ENCODE measurements around the gene MNX1. TPM values are rescaled to one million over a fixed set of nuclear protein-coding genes. Genes with fewer than 3 reads are reported as not detected.

MNX1 gene
- total and polyA plus RNA-seq, 9 of the 15 experiments (the other 6 are each of a cell fraction or from before 2014, with no cell fraction given), result 0.15 to 8.0 (median 1.4) TPM

DNA sequence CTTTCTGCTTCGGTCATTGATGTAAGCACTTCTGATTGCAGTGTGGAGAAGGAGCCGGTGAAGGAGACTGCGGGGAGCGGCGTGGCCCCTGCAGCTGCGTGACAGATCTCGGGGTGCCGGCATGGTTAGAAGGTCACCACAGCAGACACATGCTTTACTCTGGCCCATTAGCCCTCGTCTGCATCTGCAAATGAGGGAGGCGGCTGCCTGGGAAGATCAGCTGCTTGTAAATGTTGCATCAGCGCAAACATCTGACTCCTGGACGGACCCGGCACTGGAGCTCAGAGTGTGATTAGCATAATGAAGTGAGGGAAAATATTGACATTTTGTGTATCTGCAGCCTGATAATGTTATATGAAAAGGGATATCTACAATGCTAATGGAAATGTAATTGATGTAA, 30.5 kb upstream of the MNX1 start (continued):
- TF ChIP-seq MTF1 (CRISPR knock-in tag; IDR thresholded peaks at IDR 0.05; ENCODE audit: borderline replicate concordance), result no peak
- peak; percentile 49; the same call in 1 of the 2 replicates for TF ChIP-seq SMAD4 (CRISPR knock-in tag; conservative IDR thresholded peaks at IDR 0.05)
- peak; percentile 39; the same call in 1 of the 2 replicates for TF ChIP-seq JUND (IDR thresholded peaks at IDR 0.05; ENCODE audit: borderline replicate concordance, low read depth, low read length)
- no peak for TF ChIP-seq JUND (tag; IDR thresholded peaks at IDR 0.05; ENCODE audit: borderline replicate concordance, low read depth, low read length)
- TF ChIP-seq CEBPG (CRISPR knock-in tag; IDR thresholded peaks at IDR 0.05), result peak; percentile 84
- TF ChIP-seq CEBPG (tag; conservative IDR thresholded peaks at IDR 0.05 in 1 of 2, IDR thresholded peaks at IDR 0.05 in 1 of 2), result peak; percentile 90 to 93
- TF ChIP-seq NR2F6 (CRISPR knock-in tag; IDR thresholded peaks at IDR 0.05), result no peak
- TF ChIP-seq ATF3 (IDR thresholded peaks at IDR 0.05), result peak; percentile 91
- TF ChIP-seq ATF3 (CRISPR knock-in tag; conservative IDR thresholded peaks at IDR 0.05), result no peak
- no peak for TF ChIP-seq CBX2 (IDR thresholded peaks at IDR 0.05; ENCODE audit: insufficient read depth, low read length, poor library complexity, severe bottlenecking)
- TF ChIP-seq ATF4 (CRISPR knock-in tag; IDR thresholded peaks at IDR 0.05), result peak; percentile 85
- no peak for TF ChIP-seq DEAF1 (CRISPR knock-in tag; IDR thresholded peaks at IDR 0.05)
- TF ChIP-seq NFATC3 (IDR thresholded peaks at IDR 0.05), result no peak
- peak; percentile 51; the same call in 1 of the 2 replicates for TF ChIP-seq CXXC5 (CRISPR knock-in tag; IDR thresholded peaks at IDR 0.05)
- no peak for TF ChIP-seq CREB1 (IDR thresholded peaks at IDR 0.05)
- no peak for TF ChIP-seq CREB1 (CRISPR knock-in tag; IDR thresholded peaks at IDR 0.05)
- no peak for TF ChIP-seq CGGBP1 (CRISPR knock-in tag; IDR thresholded peaks at IDR 0.05)
- TF ChIP-seq HLTF (IDR thresholded peaks at IDR 0.05), result no peak
- no peak for TF ChIP-seq MTA3 (IDR thresholded peaks at IDR 0.05; ENCODE audit: borderline replicate concordance)
